Measurements from ENCODE around the gene TAF11.
"Not testable (repeated sequence)": the region's sequence is repeated elsewhere in the genome, so short reads cannot be mapped to it uniquely, and the experiment has no call there.

TAF11 gene

DNA sequence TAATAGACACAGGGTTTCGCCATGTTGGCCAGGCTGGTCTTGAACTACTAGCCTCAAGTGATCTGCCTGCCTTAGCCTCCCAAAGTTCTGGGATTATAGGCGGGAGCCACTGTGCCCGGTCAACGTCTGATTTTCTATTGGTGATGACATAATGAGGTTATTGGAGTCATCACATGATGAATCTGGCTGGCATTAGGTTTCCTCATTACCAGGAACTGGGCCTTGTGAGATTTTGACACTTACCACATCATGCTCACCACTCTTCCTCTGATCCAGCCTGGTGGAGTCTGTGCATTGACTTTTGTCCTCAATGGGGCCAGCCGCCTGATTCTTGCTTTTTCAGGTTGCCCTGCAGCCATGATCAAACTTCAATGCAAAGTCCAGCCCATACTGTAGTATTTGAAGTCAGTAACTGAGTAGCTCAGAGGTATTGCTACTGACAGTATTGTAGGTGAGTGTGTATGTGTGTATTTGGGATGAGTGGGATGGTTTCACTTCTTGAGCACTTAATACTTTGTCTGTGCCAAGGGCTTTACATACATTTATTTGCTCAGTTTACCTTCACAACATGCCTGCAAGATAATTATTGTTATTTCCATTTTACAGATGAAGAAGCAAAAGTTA lies 17.3 kb upstream of the TAF11 start:
- no peak for DNase-seq
- no peak for ATAC-seq

DNA sequence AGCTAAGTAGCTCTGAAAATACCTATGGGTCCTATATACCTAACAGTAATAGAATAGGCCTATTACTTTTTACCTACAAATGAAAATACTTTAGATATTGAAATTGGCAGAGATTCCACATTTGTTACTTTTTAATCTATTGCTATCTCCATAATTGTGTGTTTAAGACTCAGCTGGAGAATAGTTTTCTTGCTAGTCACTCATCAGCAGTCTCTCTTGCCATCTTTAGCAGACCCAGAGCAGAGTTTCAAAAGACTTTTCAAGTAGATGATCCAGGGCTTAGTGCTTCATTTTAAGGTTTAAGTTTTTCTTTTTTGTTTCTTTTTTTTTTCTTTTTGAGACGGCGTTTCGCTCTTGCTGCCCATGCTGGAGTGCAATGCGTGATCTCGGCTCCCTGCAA lies 14.1 kb upstream of the TAF11 start:
- ATAC-seq (no peak), DNase-seq (no peak)

GRCh38 chr6:34900321-34901031 lies 12.6 kb upstream of the TAF11 start:
- ATAC-seq (no peak), DNase-seq (no peak)

DNA sequence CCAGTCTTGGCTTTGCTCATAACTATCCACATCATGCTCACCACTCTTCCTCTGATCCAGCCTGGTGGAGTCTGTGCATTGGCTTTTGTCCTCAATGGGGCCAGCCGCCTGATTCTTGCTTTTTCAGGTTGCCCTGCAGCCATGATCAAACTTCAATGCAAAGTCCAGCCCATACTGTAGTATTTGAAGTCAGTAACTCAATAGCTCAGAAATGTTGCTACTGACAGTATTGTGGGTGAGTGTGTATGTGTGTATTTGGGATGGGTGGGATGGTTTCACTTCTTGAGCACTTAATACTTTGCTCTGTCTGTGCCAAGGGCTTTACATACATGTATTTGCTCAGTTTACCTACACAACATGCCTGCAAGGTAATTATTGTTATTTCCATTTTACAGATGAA lies 11.9 kb upstream of the TAF11 start:
- not testable (repeated sequence) for ATAC-seq, DNase-seq

GRCh38 chr6:34897716-34898115 lies 9.9 kb upstream of the TAF11 start:
- no peak for DNase-seq
- no peak for ATAC-seq

DNA sequence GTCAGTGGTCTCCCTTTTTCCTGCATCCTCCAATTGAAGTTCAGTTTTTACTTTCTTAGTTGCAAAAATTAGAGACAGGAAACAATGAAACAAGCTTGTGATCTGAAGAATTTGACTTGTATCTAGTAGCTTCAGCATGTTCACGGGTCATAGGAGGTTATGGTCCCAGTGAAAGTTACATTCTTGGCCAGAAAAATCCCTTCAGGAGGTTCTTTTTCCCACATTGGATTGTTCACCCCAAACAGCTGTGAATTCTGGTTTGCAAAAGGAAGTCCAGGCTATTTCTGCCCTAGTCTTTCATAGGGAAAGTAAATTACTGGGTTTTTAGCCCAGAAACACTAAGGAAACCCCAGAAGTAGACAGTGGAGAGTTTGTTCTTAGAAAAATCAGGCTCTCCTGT lies 9.3 kb upstream of the TAF11 start:
- ATAC-seq (no peak), DNase-seq (no peak)

DNA sequence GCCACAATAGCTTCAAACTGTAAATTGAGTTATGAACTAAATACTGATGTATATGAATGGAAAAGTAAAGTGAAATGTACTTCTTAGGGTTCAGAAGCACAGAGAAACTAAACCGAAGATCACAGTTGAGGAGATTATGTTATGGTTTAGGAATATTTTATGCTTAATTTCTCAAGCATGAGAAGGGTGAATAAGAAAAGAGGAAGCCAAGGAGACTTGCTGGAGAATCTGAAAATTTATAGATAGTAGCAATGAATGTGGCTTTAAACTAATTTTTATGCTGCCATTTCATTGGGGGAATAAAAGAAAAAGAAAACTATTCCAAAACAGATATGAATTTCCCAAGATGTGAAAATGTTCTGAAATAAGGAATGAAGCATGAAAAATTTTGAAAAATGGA lies 6.9 kb upstream of the TAF11 start:
- DNase-seq (no peak), ATAC-seq (no peak)

- ATAC-seq, result no peak
Measured at GRCh38 chr6:34891296-34891695, 3.5 kb upstream of the TAF11 start.

GRCh38 chr6:34890533-34890925 lies 2.7 kb upstream of the TAF11 start:
- DNase-seq (no peak), ATAC-seq (no peak)

More at GRCh38 chr6:34891296-34891695, 3.5 kb upstream of the TAF11 start:
- DNase-seq, result no peak

GRCh38 chr6:34888874-34889555 lies 1.2 kb upstream of the TAF11 start, which contains the start of gene ANKS1A:
Gene ANKS1A (plus strand): TSS chr6:34889255. CDS start chr6:34889403, 148 bp downstream.
- peak; percentile 77 for ATAC-seq
- DNase-seq, result peak; percentile 94

DNA sequence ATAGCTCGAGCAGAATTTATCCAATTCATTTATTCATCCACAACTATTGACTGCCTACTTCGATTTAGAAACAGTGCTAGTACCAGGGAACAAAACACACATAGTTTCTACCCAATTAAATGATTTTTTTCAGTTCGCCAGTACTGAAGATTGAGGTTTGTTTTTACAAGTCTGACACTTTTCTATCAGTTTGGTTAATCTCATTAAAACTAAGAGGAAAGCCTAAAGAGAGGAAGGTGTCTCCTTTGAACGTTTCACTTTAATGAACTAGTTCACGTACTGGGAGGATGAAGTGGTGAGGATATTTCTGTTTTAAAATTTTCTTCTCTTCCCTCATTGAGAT lies 643 bp upstream of the TAF11 start:
- ATAC-seq, result no peak
- DNase-seq, result no peak

DNA sequence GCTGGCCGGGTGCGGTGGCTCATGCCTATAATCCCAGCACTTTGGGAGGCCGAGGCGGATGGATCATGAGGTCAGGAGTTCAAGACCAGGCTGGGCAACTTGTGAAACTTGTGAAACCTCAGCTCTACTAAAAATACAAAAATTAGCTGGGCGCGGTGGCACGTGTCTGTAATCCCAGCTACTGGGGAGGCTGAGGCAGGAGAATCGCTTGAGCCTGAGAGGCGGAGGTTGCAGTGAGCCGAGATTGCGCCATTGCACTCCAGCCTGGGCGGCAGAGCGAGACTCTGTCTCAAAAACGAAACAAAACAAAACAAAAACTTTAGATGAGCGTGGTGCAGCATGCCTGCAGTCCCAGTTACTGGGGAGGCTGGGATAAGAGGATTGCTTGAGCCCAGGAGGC lies 2.0 kb downstream of the TAF11 start:
- ATAC-seq, result not testable (repeated sequence)

GRCh38 chr6:34884996-34885395 lies 2.8 kb downstream of the TAF11 start:
- ATAC-seq, result no peak
- no peak for DNase-seq

More for the DNA sequence above, 2.0 kb downstream of the TAF11 start:
- DNase-seq, result not testable (repeated sequence)

DNA sequence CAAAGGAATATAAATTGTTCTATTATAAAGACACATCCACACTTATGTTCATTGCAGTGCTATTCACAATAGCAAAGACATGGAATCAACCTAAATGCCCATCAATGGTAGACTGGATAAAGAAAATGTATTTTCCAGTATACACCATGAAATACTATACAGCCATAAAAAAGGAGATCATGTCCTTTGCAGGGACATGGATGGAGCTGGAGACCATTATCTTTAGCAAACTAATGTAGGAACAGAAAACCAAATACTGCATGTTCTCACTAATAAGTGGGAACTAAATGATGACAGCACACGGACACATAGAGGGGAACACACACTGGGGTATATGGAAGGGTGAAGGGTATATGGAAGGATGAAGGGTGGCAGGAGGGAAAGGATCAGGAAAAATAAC lies 3.8 kb downstream of the TAF11 start:
- not testable (repeated sequence) for DNase-seq, ATAC-seq

- DNase-seq, result no peak
- ATAC-seq, result no peak
Measured at GRCh38 chr6:34877869-34878485, 9.9 kb downstream of the TAF11 start.

- no peak for ATAC-seq
- no peak for DNase-seq
Measured at GRCh38 chr6:34877259-34877658, 10.6 kb downstream of the TAF11 start.

DNA sequence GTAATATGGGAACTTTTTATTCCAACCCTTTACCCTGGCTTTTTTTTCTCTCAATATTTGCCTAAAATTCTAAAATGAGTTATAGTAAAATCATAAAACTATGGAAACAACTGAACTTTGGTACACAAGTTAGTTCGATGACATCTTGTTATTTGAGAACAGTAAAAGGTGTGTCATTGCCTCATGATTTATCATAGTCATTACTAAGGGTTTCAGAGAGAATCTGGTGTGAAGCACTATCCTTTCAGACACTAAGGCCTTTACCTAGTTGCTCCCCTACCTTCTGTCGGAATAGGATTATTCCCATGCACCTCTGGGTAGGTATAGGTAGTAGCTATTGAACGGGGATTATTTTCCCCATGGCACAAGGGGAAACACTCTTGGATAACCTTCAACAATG lies 11.4 kb downstream of the TAF11 start:
- DNase-seq, result no peak
- ATAC-seq, result no peak

GRCh38 chr6:34875292-34876213 lies 12.3 kb downstream of the TAF11 start:
- ATAC-seq (no peak), DNase-seq (no peak)

- ATAC-seq (no peak), DNase-seq (no peak)
Measured at GRCh38 chr6:34872332-34872731, 15.5 kb downstream of the TAF11 start.

DNA sequence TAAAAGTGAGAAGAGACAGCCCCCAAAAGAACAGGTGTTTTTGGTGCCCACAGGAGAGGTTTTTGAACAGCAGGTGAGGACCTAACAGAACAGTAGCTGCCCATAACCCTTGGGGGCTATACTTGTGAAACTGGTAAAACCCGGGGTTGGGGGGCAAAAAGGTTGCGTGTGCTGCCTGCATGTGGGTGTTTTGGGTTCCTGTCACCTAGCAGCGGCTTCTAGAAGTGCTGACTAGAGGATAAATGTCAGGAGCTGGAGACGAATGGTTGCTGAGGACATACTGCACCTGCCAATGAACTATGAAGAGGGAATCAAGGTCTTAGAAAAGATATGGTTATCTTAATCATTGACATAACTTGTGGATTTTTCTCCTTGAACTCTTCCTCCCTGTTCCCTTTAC lies 16.0 kb downstream of the TAF11 start:
- DNase-seq (no peak), ATAC-seq (no peak)

GRCh38 chr6:34867484-34867883 lies 20.4 kb downstream of the TAF11 start:
- no peak for ATAC-seq
- DNase-seq, result no peak

DNA sequence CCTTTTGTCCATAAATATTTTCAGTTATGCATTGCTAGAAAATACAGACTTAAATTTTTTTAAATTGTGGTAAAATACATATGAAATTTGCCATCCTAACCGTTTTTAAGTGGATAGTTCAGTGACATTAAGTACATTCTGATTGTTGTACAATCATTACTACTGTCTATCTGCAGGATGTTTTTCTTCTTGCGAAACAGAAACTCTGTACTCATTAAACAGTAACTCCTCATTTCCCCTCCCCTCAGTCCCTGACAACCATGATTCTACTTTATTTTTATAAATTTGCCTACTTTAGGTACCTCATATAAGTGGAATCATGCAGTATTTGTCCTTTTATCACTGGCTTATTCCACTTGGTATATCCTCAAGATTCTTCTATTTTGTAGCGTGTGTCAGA lies 21.3 kb downstream of the TAF11 start:
- DNase-seq (no peak), ATAC-seq (no peak)

All from stimulated activated naive CD8-positive, alpha-beta T cell treated with anti-CD3 and anti-CD28 coated beads, Interleukin-15, Interleukin-2, amounts not matched to agents 100 U/mL and 50 U/mL, for 24 hours (primary cell).